ENCODE results near the gene MYEF2. TPM values are rescaled to one million over a fixed set of nuclear protein-coding genes. Genes with fewer than 3 reads are reported as not detected.

MYEF2 gene
- total RNA-seq, 4 donors from 2014 or later: 2.0 to 4.3 (median 2.5) TPM

- 78 to 84% methylated on average over 8 of the region's 8 CpGs for WGBS, 2 donors
- intact Hi-C loops (cut with DNase I; ENCODE audit: low total_unique reads): no loop called here
- TF ChIP-seq CTCF (IDR thresholded peaks at IDR 0.05) (no peak), POLR2A (IDR thresholded peaks at IDR 0.05) (no peak)
- no peak overlapping the region for H3K4me3 ChIP-seq (ENCODE audit: low read depth, poor library complexity, severe bottlenecking)
- no peak for DNase-seq (ENCODE audit: low spot score in 2 of 2)
Measured at GRCh38 chr15:48121849-48122248, 56.2 kb downstream of the MYEF2 start.

- intact Hi-C loops (cut with DNase I; ENCODE audit: low total_unique reads): no loop called here
- H3K4me3 ChIP-seq (ENCODE audit: low read depth, poor library complexity, severe bottlenecking): no peak within 1 kb of the TSS
- DNase-seq (ENCODE audit: low spot score in 2 of 2): no peak
- no peak for TF ChIP-seq CTCF (IDR thresholded peaks at IDR 0.05)
- TF ChIP-seq POLR2A (IDR thresholded peaks at IDR 0.05): no peak
- 86 to 87% methylated on average over 6 of the region's 6 CpGs for WGBS, 2 donors
Measured at GRCh38 chr15:48120745-48121144, 57.4 kb downstream of the MYEF2 start, which contains the start of gene SLC24A5. Gene SLC24A5, plus strand, starts transcription at chr15:48120990. Its CDS starts 55 bp downstream, at chr15:48121045.

- intact Hi-C loops (cut with DNase I; ENCODE audit: low total_unique reads): no loop called here
- no peak for TF ChIP-seq CTCF (IDR thresholded peaks at IDR 0.05)
- no peak for DNase-seq (ENCODE audit: low spot score in 2 of 2)
- H3K4me3 ChIP-seq (ENCODE audit: low read depth, poor library complexity, severe bottlenecking): no peak overlapping the region
- WGBS, 2 donors: 59 to 70% methylated on average over 5 of the region's 5 CpGs
Measured at GRCh38 chr15:48119277-48119676, 58.8 kb downstream of the MYEF2 start.

GRCh38 chr15:48112242-48112641 lies 65.9 kb downstream of the MYEF2 start:
- intact Hi-C loops (cut with DNase I; ENCODE audit: low total_unique reads): no loop called here

GRCh38 chr15:48109856-48110531 lies 68.1 kb downstream of the MYEF2 start:
- intact Hi-C loops (cut with DNase I; ENCODE audit: low total_unique reads): no loop called here
- WGBS, 2 donors: 71 to 78% methylated on average over 5 of the region's 5 CpGs
- TF ChIP-seq POLR2A (IDR thresholded peaks at IDR 0.05): no peak
- no peak for TF ChIP-seq CTCF (IDR thresholded peaks at IDR 0.05)
- no peak for DNase-seq (ENCODE audit: low spot score in 2 of 2)
- H3K4me3 ChIP-seq (ENCODE audit: low read depth, poor library complexity, severe bottlenecking): no peak overlapping the region

More at GRCh38 chr15:48112242-48112641, 65.9 kb downstream of the MYEF2 start:
- no peak overlapping the region for H3K4me3 ChIP-seq (ENCODE audit: low read depth, poor library complexity, severe bottlenecking)
- no peak for DNase-seq (ENCODE audit: low spot score in 2 of 2)
- 34 to 44% methylated on average over 6 of the region's 6 CpGs for WGBS, 2 donors
- TF ChIP-seq CTCF (IDR thresholded peaks at IDR 0.05): no peak
- TF ChIP-seq POLR2A (IDR thresholded peaks at IDR 0.05): no peak

GRCh38 chr15:48109212-48109611 lies 68.9 kb downstream of the MYEF2 start:
- H3K4me3 ChIP-seq (ENCODE audit: low read depth, poor library complexity, severe bottlenecking): no peak overlapping the region
- DNase-seq (ENCODE audit: low spot score in 2 of 2): no peak
- whole genome bisulfite sequencing, 2 donors: 82 to 85% methylated on average over 4 of the region's 4 CpGs
- TF ChIP-seq CTCF (IDR thresholded peaks at IDR 0.05) (no peak), POLR2A (IDR thresholded peaks at IDR 0.05) (no peak)
- intact Hi-C loops (cut with DNase I; ENCODE audit: low total_unique reads): no loop called here
